ENCODE measurements around the gene TSGA10. TPM values are rescaled to one million over a fixed set of nuclear protein-coding genes. Genes with fewer than 3 reads are reported as not detected.
"Not testable (repeated sequence)": the region's sequence is repeated elsewhere in the genome, so short reads cannot be mapped to it uniquely, and the experiment has no call there.

TSGA10 gene
- total RNA-seq, 1 donor from 2014 or later = 3.3 TPM

DNA sequence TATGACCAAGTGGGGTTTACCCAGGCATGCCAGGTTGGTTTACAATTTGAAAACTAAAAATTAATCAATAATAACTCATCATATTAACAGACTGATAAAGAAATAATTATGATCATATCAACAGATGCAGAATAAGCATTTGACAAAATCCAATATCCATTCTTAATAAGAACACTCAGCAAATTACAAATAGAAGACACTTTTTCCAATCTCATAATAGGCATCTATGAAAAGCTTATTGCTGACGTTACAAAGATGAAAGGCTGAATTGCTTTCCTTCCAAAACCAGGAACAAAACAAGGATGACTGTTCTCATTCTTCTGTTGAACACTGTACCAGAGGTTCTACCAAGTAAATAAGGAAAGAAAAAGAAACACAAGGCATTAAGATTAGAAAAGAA, 68.4 kb downstream of the TSGA10 start:
- no peak overlapping the region for H3K4me3 Mint-ChIP-seq (ENCODE audit: low read depth)
- no peak overlapping the region for H3K27ac Mint-ChIP-seq
- H3K4me1 Mint-ChIP-seq (ENCODE audit: low read depth) = peaks cover 4% of the 10 kb centered on the region
- intact Hi-C loops (cut with micrococcal nuclease) = loop anchor here (5.0 to 10.0 kb wide), 2 partner anchors 96 to 408 kb away; partner anchors contain the start of genes MITD1, MRPL30 and REV1
- no peak for DNase-seq (ENCODE audit: low spot score)
- no peaks in the 10 kb centered on the region for H3K36me3 Mint-ChIP-seq (ENCODE audit: low read depth)
- H3K9me3 Mint-ChIP-seq = no peaks in the 10 kb centered on the region
- H3K27me3 Mint-ChIP-seq (ENCODE audit: low read depth) = peaks cover 53% of the 10 kb centered on the region

DNA sequence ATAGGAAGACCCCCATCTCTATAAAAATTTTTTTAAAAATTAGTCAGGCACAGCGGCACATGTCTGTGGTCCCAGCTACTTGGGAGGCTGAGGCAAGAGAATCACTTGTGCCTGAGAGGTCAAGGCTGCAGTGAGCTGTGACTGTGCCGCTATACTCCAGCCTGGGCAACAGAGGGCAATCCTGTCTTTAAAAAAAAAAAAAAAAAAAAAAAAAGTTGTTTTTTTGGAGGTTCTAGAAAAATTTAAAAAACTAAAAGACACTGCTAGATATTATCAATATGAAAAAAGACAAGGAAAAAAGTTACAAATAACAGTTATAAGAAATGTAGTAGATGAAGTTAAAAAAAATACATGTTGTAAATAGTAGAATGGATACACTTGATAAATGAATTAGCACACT, 69.3 kb downstream of the TSGA10 start:
- Mint-ChIP-seq H3K4me3 (ENCODE audit: low read depth) (no peak overlapping the region), H3K27ac (no peak overlapping the region), H3K9me3 (no peaks in the 10 kb centered on the region), H3K27me3 (ENCODE audit: low read depth) (peaks cover 44% of the 10 kb centered on the region), H3K4me1 (ENCODE audit: low read depth) (peaks cover 4% of the 10 kb centered on the region), H3K36me3 (ENCODE audit: low read depth) (no peaks in the 10 kb centered on the region)
- intact Hi-C loops (cut with micrococcal nuclease) = loop anchor here (5.0 to 10.0 kb wide), 2 partner anchors 97 to 409 kb away; partner anchors contain the start of genes MITD1, MRPL30 and REV1
- DNase-seq (ENCODE audit: low spot score) = no peak

DNA sequence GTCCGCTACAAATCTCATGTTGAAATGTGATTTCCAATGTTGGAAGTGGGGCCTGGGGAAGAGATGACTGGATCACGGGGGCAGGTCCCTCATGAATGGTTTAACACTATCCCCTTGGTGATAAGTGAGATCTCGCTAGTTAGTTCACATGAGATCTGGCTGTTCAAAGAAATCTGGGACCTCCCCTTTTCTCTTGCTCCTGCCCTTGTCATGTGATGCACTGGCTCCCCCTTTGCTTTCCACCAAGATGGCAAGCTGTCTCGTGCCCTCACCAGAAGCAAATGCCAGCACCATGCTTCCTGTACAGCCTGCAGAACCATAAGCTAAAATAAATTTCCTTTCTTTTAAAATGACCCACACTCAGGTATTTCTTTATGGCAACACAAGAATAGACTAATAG, 70.5 kb downstream of the TSGA10 start:
- H3K4me1 Mint-ChIP-seq (ENCODE audit: low read depth) = peaks cover 4% of the 10 kb centered on the region
- no peaks in the 10 kb centered on the region for H3K36me3 Mint-ChIP-seq (ENCODE audit: low read depth)
- H3K27me3 Mint-ChIP-seq (ENCODE audit: low read depth) = peaks cover 41% of the 10 kb centered on the region
- H3K4me3 Mint-ChIP-seq (ENCODE audit: low read depth) = no peak overlapping the region
- H3K27ac Mint-ChIP-seq = no peak overlapping the region
- intact Hi-C loops (cut with micrococcal nuclease) = loop anchor here (10.0 kb wide), 1 partner anchor 411 kb away; the partner anchor contains the start of gene REV1
- H3K9me3 Mint-ChIP-seq = no peaks in the 10 kb centered on the region
- no peak for DNase-seq (ENCODE audit: low spot score)

DNA sequence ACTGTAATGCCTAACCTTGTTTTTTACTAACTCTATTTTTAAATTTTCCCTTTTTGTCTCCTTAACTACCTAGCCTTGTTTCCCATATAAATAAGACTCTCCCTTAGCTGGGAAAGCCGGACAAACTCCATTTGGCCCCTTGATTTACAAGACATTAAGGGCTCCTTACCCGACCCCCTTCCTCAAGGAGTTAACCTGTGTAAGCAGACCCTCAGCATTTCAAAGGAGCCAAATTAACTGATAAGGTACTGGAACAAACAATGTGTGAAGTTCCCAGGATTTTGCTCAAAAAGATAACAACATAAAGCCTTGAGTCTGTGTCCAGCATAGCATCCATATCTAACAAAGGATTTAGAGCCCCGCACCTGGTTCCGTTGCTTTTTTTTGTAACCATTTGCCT, 72.9 kb downstream of the TSGA10 start:
- H3K27ac Mint-ChIP-seq = no peak overlapping the region
- intact Hi-C loops (cut with micrococcal nuclease) = loop anchor here (10.0 kb wide), 1 partner anchor 413 kb away; the partner anchor contains the start of gene REV1
- H3K9me3 Mint-ChIP-seq = no peaks in the 10 kb centered on the region
- H3K36me3 Mint-ChIP-seq (ENCODE audit: low read depth) = no peaks in the 10 kb centered on the region
- peaks cover 33% of the 10 kb centered on the region for H3K27me3 Mint-ChIP-seq (ENCODE audit: low read depth)
- no peak overlapping the region for H3K4me3 Mint-ChIP-seq (ENCODE audit: low read depth)
- no peak for DNase-seq (ENCODE audit: low spot score)
- no peaks in the 10 kb centered on the region for H3K4me1 Mint-ChIP-seq (ENCODE audit: low read depth)

DNA sequence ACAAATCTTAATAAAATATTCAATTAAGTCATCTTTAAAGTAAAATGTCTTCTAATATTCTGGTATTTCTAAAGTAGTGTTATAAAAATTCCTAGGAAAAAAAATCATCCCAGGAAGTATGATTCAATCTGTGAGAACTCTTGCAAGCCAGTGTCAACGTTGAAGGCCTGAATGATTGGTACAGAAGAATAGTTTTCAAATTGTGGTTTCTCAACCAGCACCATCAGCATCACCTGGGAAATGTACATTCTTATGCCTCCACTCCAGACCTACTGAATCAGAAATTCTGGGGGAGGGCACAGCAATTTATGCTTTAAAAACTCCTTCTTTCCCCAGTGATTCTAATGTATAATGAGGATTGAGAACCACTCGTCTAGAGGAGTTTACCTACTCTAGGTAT, 75.5 kb downstream of the TSGA10 start:
- Mint-ChIP-seq H3K9me3 (no peaks in the 10 kb centered on the region), H3K4me1 (ENCODE audit: low read depth) (no peaks in the 10 kb centered on the region), H3K36me3 (ENCODE audit: low read depth) (no peaks in the 10 kb centered on the region), H3K27ac (no peak overlapping the region), H3K27me3 (ENCODE audit: low read depth) (peaks cover 36% of the 10 kb centered on the region), H3K4me3 (ENCODE audit: low read depth) (no peak overlapping the region)
- intact Hi-C loops (cut with micrococcal nuclease) = no loop called here
- DNase-seq (ENCODE audit: low spot score) = no peak

DNA sequence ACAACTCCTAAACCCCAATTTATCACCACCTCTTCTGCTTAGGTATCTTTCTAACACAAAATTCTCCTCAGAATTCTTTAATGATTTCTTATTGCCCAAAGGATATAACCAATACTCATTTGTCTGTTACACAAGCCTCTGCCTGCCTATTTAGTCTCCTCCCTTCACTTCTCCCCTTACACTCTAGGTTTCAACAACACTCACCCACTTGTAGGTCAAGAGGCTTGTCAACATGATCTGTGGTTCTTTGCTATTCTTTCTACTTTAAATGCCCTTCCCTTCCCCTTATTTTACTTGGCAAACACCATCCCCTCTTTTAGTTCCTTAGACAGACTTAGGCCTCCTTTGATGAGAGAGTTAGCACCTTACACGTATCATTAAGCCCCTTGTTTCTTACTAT, 82.2 kb downstream of the TSGA10 start:
- DNase-seq (ENCODE audit: low spot score) = no peak
- peaks cover 25% of the 10 kb centered on the region for H3K27me3 Mint-ChIP-seq (ENCODE audit: low read depth)
- no peaks in the 10 kb centered on the region for H3K4me1 Mint-ChIP-seq (ENCODE audit: low read depth)
- H3K36me3 Mint-ChIP-seq (ENCODE audit: low read depth) = no peaks in the 10 kb centered on the region
- no peak overlapping the region for H3K27ac Mint-ChIP-seq
- no peaks in the 10 kb centered on the region for H3K9me3 Mint-ChIP-seq
- intact Hi-C loops (cut with micrococcal nuclease) = no loop called here
- H3K4me3 Mint-ChIP-seq (ENCODE audit: low read depth) = no peak overlapping the region

DNA sequence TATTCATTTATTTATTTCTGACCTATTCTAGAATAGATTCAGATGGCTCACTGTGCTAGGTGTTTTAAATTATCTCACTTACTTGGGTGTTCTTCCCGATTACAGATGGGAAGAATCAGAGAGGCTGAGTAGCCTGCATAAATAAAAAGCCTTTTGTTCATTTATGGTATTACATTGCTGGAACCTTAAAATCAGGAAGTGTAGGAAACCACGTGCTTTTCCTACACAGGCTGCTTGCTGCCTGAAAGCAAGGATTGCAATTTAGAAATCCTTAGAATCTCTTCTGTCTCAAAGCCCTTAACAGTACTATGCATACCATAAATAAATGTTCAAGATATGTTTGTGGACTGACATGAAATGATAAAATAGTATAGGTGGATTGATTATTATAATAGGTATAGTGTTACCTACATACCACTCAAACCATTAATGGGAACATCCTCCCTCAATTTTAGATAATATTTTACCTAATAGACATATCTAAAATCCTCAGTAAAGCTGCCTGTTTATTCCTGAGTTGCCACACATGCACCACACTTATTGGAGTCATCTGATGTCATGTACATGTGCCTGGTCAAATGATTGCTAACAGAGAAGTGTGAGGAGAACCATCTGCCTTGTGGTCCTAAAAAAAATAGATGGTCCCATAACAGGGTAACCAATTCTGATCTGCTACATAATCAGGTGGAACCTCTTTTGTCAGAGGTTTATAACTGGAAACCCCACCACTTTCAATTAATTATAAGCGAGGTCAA, 86.7 kb downstream of the TSGA10 start:
- H3K9me3 Mint-ChIP-seq = no peaks in the 10 kb centered on the region
- H3K4me3 Mint-ChIP-seq (ENCODE audit: low read depth) = no peak overlapping the region
- peaks cover 12% of the 10 kb centered on the region for H3K27me3 Mint-ChIP-seq (ENCODE audit: low read depth)
- intact Hi-C loops (cut with micrococcal nuclease) = loop anchor here (2.0 to 5.0 kb wide), 2 partner anchors 231 to 431 kb away; no protein-coding TSS in a partner anchor
- no peaks in the 10 kb centered on the region for H3K4me1 Mint-ChIP-seq (ENCODE audit: low read depth)
- DNase-seq (ENCODE audit: low spot score) = no peak
- no peak overlapping the region for H3K27ac Mint-ChIP-seq
- H3K36me3 Mint-ChIP-seq (ENCODE audit: low read depth) = no peaks in the 10 kb centered on the region

DNA sequence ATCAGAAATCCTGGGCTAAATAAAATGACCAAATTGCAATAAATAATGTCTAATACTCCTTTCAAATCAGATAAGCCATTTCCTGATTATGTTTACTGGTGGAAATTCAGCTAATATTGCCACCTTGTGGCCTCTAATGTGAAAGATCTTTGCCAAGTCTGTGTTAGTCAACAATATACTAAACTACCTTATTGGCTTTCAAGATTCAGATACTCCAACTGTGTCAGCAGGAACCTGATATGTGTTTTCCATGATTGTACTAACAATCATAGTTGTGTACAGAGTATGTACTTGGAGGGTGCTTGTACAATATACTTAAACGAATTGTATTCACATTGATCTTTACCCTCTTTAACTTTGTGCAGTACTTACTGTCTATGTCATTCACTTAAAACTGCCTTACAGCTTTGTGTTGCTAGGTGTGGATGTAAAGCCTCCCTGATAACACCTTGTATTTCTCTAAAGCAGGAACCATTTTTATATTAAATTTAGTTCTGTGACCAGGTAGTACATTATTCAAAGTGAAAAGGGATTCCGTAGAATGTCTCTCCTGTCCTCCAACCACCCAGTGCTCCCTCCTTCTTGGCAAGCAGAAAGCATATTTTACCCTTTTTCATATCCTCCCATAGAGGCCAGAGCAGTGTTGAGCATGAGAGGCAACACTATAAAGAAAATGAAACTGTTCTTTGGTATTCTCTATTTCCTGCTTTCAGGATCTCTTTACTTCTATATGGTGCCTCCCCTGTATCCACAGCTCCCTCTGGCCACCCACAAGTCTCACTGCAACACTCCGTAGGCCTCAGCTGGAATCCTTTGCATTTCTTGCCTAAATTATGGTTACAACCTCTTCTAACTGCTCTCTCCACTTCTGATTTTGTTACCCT, 88.4 kb downstream of the TSGA10 start:
- Mint-ChIP-seq H3K36me3 (ENCODE audit: low read depth) (no peaks in the 10 kb centered on the region), H3K4me1 (ENCODE audit: low read depth) (no peaks in the 10 kb centered on the region), H3K27me3 (ENCODE audit: low read depth) (peaks cover 3% of the 10 kb centered on the region), H3K27ac (no peak overlapping the region), H3K9me3 (no peaks in the 10 kb centered on the region), H3K4me3 (ENCODE audit: low read depth) (no peak overlapping the region)
- intact Hi-C loops (cut with micrococcal nuclease) = loop anchor here (2.0 to 5.0 kb wide), 2 partner anchors 230 to 429 kb away; no protein-coding TSS in a partner anchor
- peak; percentile 17 for DNase-seq (ENCODE audit: low spot score)

DNA sequence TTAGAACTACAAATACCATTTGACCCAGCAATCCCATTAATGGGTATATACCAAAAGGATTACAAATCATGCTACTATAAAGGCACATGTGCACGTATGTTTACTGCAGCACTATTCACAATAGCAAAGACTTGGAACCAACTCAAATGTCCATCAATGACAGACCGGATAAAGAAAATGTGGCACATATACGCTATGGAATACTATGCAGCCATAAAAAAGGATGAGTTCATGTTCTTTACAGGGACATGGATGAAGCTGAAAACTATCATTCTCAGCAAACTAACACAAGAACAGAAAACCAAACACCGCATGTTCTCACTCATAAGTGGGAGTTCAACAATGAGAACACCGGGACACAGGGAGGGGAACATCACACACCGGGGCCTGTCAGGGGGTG, 105.6 kb downstream of the TSGA10 start:
- peaks cover 34% of the 10 kb centered on the region for H3K9me3 Mint-ChIP-seq

DNA sequence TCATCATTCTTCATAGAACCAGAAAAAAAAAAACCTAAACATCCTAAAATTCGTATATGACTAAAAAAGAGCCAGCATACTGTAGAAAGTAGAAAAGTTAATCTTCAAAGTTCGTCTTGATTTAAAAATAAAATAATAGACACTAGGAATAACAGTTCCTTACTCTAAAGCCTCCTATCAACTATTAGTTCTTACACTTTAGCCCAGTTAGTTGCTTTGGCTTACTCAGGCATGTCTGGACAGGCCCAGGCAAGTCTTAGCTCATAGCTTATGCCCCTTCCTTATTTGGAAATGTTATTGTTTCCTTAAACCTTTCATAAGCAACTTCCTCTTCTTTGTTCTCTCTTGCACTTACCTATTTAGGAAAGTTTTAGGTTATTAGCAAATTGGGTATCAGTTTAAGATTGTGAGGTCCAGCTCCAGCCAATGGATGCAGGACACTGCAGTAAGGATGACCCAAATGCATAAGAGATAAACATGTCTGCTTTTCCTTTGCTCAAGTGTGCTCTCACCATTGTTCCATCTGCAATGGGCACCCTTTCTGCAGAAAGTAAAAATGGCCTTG, 113.9 kb downstream of the TSGA10 start:
- H3K27me3 Mint-ChIP-seq (ENCODE audit: low read depth); H3K27ac Mint-ChIP-seq; DNase-seq (ENCODE audit: low spot score); H3K4me3 Mint-ChIP-seq (ENCODE audit: low read depth); intact Hi-C loops (cut with micrococcal nuclease): not testable (repeated sequence)
- peaks cover 24% of the 10 kb centered on the region for H3K36me3 Mint-ChIP-seq (ENCODE audit: low read depth)
- H3K9me3 Mint-ChIP-seq = peaks cover 36% of the 10 kb centered on the region
- peaks cover 20% of the 10 kb centered on the region for H3K4me1 Mint-ChIP-seq (ENCODE audit: low read depth)

More for the DNA sequence above, 105.6 kb downstream of the TSGA10 start:
- H3K4me1 Mint-ChIP-seq (ENCODE audit: low read depth); H3K27me3 Mint-ChIP-seq (ENCODE audit: low read depth); H3K4me3 Mint-ChIP-seq (ENCODE audit: low read depth); H3K36me3 Mint-ChIP-seq (ENCODE audit: low read depth); H3K27ac Mint-ChIP-seq; DNase-seq (ENCODE audit: low spot score); intact Hi-C loops (cut with micrococcal nuclease): not testable (repeated sequence)

DNA sequence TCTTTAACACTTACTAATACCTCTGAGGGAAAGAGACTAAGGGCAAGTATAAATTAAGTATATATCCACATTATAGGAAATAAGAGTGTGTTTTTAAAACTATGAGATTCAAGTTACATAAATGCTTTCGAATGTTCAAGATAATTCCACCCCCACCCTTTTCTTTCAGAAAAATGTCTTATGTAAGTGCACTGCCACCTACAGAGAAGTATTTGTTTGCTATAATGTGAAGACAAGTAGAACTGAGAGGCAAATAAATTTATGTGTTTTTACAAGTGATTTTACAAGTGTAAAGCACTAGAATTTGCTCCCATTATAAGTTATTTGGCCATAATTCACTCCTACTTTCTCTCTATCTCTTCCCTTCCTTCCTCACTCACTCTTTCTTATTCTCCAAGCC, 118.8 kb downstream of the TSGA10 start:
- Mint-ChIP-seq H3K4me1 (ENCODE audit: low read depth) (peaks cover 29% of the 10 kb centered on the region), H3K4me3 (ENCODE audit: low read depth) (no peak overlapping the region), H3K27ac (no peak overlapping the region), H3K27me3 (ENCODE audit: low read depth) (peaks cover 2% of the 10 kb centered on the region), H3K36me3 (ENCODE audit: low read depth) (peaks cover 16% of the 10 kb centered on the region), H3K9me3 (peaks cover 17% of the 10 kb centered on the region)
- intact Hi-C loops (cut with micrococcal nuclease) = no loop called here
- no peak for DNase-seq (ENCODE audit: low spot score)

DNA sequence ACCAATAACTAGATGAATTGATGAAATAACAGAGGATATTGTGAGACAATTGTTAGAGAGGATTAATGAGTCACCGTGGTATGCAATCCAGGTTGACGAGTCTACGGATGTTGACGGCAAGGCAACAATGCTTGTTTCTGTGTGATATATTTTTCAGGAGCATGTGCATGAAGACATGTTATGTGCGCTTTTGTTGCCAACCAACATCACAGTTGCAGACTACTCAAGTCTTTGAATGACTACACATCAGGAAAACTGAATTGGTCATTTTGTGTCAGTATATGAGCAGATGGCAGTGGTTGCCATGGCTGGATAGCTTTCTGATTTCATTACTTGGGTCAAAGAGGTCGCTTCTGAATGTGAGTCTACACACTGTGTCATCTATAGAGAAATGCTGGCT, 122.0 kb downstream of the TSGA10 start:
- no peak overlapping the region for H3K27ac Mint-ChIP-seq
- H3K27me3 Mint-ChIP-seq (ENCODE audit: low read depth) = peaks cover 2% of the 10 kb centered on the region
- intact Hi-C loops (cut with micrococcal nuclease) = no loop called here
- H3K9me3 Mint-ChIP-seq = no peaks in the 10 kb centered on the region
- no peak overlapping the region for H3K4me3 Mint-ChIP-seq (ENCODE audit: low read depth)
- H3K36me3 Mint-ChIP-seq (ENCODE audit: low read depth) = no peaks in the 10 kb centered on the region
- DNase-seq (ENCODE audit: low spot score) = no peak
- H3K4me1 Mint-ChIP-seq (ENCODE audit: low read depth) = peaks cover 13% of the 10 kb centered on the region

All from activated T-helper 2 cell treated with anti-CD3 and anti-CD28 coated beads, Interferon-gamma antibody, Interleukin-2, Interleukin-4, amounts not matched to agents 10 μg/mL and 5 μg/mL and 100 μg/mL, durations not matched to agents 14 hours and 24 hours and 36 hours (primary cell).